LHCN-M2 (cell line): ENCODE data around the gene SECISBP2L. TPM values are rescaled to one million over a fixed set of nuclear protein-coding genes. Genes with fewer than 3 reads are reported as not detected.

Experiments used
- DNase-seq: peaks from one replicate; pipeline ENCODE4 v3.0.0-alpha.2; 2012; ENCODE audit warnings: low read depth
- total RNA-seq: library from RNA; depleted of rRNA; stranded (reverse); fragments of >200 nt; gene quantifications from 2 replicates; pipeline ENCODE4 v1.2.3, GENCODE V29; 2014

SECISBP2L gene
- total RNA-seq, 1 experiment from 2014 or later: 30.3 TPM

- DNase-seq: no peak
These were observed 30.4 kb downstream of the SECISBP2L start for GRCh38 chr15:49015896-49016295.

- no peak for DNase-seq
These were observed 46.9 kb downstream of the SECISBP2L start for GRCh38 chr15:48999314-48999713.

DNA sequence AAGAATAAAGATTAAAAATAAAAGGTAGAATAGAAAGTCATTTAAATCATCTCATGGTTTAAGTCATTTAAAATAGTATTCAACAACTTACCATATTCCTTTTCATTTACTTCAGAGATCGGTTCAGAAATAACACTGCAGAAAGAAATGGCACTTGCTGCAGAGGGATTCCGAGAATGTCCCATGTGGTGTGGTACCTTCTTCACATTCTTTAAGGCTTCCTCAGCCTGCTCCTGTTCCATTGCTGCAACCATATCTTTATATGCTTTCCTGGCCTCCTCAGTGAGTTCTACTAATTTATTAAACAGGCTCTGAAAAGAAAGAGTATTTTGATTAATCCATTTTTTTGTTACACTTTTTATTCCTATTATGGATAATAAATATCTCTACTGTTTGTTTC is 50.0 kb downstream of the SECISBP2L start:
- peak; percentile 9 for DNase-seq

DNA sequence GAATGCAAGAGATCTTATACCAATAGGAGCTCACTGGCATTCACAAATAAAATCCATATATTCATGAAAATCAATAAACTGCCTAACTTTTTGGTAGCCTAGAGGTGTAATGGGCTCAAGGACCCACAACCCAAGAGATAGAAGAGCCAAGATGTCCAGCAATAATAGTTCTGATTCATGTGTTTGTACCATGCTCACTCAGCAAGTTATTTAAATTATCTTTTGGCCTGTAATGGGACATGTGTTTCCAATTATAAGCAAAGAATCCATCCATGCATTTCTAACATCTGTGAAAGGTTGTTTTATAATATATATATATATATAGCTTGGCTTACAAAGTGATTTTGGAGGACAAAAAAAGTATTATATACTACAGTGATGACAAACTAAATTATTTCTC is 52.9 kb downstream of the SECISBP2L start:
- no peak for DNase-seq

DNA sequence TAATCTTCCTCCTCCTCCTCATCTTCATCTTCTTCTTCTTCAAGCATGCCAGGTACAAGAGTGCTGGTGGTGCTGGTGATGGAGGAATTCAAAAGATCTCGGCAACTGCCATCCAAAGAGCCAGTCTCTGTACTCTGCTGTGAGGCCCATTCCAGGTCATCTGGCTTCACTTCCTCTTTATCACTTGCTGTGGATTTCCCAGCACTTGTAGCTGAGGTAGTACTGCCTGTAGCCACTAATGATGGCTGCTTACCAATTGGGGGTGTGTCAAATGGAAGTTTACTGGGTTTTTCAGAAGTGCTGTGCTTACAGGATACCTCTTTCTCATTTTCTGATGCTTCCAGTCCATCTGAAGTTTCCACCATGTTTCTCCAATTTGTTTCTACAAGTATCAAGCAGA is 53.7 kb downstream of the SECISBP2L start:
- no peak for DNase-seq

DNA sequence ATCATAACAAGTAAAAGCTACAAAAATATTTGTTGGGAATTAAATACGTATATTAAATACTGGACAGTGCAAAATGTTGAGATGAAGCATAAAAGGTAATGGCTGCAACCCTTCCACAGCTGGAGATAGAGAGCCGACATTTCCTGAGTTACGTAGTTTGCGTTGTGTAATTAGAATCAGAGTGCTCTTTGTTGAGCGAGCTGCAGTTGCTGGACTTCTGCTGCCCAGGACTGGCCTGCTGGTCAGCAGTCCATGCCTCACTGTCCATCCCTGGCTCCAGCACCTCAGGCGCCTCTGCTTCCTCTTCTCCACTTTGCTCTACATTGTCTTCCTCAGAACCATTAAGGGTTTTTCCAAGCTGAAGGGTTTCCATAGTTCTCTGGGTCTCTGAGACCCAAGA is 54.1 kb downstream of the SECISBP2L start:
- no peak for DNase-seq

DNA sequence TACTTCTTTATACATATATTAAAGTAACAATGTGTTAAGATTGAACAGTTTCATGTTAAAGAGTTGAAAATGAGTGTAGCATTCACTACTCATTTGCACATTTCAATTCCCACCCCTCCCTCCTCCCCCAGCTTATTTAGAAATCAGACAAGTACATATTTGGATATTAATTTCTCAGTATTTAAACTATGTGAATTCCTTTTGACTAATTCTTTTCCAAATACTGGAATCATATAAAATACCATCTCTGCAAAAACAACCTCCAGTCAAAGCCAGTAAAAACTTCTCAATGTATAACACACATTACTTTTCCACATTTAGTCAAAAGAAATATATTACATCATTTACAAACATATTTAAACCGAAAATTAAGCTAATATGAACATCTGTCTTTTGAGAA is 57.1 kb downstream of the SECISBP2L start:
- DNase-seq: no peak

- no peak for DNase-seq
These were observed 59.1 kb downstream of the SECISBP2L start for GRCh38 chr15:48987142-48987541.

DNA sequence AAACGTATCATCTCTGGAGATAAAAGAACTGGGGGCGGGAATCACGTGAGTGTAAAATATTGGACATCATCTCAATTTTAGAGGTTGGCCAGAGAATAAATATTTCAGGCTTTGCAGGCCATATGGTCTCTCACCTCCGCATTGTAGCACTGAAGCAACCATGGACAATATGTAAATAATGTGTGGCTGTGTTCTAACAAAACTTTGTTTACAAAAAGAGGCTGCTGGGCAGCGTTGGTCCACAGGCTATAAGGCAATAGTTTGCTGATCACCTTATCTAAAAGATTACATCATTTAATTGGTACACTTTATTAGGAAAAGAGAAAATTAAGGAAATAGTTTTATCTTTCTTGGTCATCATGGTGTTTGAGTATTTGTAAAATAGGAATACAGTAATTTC is 60.0 kb downstream of the SECISBP2L start:
- DNase-seq: no peak

GRCh38 chr15:48985516-48985915 is 60.7 kb downstream of the SECISBP2L start:
- no peak for DNase-seq

- DNase-seq: no peak
These were observed 61.4 kb downstream of the SECISBP2L start for GRCh38 chr15:48984811-48985352.

GRCh38 chr15:48984021-48984710 is 62.1 kb downstream of the SECISBP2L start:
- no peak for DNase-seq

DNA sequence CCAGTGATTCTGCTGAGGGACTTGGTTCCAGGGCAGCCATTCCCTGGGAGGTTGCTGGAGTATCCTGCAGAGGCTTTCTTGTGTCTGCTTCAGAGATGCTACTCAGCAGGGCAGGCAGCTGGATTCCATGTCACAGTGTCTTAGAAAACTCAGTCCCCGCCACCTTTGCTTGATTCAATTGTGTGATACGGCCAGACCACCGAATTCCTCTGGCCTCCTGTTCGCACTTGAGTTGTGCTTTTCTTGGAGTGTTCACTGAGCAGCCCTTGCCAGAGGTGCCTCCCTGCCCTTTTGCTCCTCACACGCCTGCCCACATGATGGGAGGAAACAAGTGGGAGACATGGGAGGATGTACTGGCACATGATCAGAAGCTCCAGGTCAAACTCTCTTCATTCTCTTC is 62.9 kb downstream of the SECISBP2L start:
- DNase-seq: no peak

DNA sequence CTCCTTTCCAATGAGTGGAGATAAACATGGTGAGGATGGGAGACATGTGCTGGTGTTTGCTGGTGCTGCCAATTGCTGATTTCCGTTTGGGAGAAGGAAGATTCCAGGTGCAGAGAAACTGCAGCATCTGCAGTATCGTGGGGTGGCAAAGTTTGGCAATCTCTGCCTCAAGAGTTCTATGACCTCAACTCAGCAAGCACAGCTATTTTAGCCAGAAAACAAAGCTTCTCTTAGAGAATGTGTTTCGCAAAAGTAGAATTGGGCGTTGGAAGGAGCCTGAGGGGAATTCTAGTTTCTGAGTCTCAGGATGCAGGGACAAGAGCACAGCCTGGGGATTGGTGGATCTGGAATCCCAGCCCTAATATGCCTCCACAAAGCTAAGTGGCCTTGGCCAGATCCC is 64.3 kb downstream of the SECISBP2L start:
- peak; percentile 9 for DNase-seq

DNA sequence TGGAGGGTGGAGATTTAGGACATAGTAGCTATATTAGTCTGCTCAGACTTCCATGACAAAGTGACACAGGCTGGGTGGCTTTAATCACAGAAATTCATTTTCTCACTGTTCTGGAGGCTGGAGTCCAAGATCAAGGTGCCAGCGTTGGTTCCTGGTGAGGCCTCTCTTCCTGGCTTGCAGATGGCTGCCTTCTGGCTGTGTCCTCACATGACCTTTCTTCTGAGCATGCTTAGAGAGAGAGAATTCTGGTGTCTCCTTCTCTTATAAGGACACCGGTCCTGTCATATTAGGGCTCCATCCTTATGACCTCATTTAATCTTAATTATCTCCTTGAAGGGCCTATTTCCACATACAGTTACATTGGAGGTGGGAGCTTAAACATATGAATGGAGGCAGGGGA is 67.6 kb downstream of the SECISBP2L start:
- no peak for DNase-seq

DNA sequence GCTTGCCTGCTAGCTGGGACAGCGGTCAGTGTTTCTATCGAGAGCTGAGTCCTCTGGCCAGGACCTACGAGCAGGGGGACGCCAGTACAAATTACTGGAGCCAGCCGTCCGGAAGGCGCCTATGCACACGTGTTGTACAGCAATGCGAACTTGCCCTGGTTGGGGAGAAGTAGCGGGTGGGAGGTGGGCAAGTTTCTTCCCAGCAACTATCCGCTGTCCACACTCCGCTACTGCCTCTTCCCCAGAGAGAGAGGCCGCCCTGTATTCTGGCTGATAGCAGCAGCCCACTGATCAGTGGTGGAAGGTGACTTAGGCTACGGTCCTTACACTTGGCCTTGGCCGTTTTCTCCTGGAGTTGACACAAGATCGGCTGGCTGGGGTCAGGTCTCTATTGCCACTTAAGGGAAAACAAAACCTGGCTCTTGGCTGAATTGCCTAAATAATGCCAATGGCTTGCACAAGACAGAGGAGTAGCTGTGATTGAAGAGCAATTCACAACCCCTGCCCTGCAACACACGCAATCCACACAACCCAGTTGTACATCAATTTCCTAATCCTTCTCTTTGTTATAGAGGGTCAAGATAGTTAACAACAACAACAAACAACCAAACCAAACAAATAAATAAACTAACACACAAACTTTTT is 69.7 kb downstream of the SECISBP2L start:
- DNase-seq: no peak

DNA sequence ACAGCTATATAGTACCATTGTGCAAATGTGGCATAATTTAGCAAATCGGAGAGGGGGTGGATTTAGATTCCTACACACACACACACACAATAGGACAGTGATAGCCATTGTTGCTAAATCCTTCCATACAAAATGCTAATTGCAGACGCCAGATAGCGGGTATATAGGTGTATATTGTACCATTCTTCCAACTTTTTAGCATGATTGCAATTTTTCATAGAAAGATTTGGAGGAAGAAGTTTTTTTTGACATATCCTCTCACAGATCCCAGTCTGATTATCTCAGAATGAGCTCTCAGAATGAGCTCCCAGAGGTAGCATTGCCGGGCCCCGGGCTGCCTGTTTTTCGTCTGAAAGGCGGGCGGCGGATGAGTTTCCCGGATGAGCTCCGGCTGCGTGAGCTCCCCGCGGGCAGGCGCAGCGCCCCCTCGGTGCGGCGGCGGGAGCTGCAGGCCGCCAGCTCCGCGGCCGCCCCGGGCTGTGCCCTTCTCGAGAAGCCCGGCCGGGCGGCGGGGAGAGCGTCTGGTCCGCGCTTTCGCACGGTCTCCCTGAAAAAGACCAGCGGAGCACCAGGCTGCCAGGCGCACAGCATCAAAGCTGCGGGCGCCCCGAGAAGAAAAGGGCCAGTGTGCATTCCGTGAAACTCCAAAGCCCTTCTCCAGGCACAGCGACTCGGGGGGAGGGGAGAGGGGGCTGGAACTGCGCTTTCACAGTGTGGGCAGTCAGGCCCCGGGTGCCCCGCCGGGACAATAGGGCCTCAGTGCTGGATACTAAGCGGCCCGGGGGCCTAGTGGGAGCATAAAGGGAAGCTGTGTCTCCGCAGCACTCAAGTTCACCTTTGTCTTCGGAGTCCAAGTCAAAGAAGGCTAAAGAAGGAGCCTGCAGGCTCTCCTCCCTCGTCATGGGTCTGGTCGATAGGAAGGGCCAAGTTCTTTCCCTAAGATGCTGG is 70.5 kb downstream of the SECISBP2L start:
- DNase-seq: peak; percentile 80

DNA sequence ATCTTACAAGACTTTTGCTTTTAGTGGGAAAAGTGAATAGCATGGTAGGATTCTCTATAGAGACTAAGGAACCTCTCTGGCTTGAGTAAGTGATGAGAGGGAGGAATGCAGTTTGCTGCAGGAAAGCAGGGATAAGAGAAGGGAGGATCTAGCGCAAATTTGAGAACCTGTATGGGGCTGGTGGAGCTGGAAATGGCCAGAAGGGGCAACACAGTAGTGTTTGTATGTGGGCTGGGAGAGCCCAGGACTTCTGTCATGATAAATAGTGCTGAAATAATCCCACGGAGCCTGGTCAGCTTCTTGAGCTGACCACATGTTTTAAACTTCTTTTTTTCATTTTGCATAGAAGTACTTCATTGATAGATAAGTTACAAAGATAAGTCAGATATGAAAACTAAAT is 71.4 kb downstream of the SECISBP2L start:
- peak; percentile 19 for DNase-seq

DNA sequence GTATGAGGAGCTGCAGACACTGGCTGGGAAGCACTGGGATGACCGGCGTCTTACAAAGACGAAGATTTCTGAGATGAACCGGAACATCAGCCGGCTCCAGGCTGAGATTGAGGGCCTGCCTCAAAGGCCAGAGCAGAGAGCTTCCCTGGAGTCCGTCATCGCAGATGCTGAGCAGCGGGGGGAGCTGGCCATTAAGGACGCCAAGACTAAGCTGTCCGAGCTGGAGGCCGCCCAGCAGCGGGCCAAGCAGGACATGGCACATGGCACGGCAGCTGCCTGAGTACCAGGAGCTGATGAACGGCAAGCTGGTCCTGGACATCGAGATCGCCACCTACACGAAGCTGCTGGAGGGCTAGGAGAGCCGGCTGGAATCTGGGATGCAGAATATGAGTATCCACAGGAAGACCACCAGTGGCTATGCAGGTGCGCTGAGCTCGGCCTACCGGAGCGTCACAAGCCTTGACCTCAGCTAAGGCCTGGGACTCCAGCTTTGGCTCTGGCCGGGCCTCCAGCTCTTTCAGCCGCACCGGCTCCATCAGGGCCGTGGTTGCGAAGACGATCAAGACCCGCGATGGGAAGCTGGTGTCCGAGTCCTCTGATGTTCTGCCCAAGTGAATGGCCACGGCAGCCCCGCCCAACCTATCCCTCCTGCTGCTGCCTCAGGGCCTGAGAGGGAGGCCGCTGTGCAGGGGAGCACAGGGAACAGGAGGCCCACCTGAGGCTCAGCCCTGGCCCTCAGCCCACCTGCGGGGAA is 73.3 kb downstream of the SECISBP2L start:
- no peak for DNase-seq

DNA sequence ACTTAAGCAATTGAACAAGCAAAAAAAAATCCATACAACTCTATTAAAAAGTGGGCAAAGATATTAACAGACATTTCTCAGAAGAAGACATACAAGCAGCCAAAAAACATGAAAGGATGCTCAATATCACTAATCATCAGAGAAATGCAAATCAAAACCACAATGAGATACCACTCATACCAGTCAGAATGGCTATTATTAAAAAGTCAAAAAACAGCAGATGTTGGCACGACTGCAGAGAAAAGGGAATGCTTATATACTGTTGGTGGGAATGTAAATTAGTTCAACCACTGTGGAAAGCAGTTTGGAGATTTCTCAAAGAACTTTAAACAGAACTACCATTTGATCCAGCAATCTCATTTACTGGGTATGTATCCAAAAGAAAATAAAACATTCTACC is 75.3 kb downstream of the SECISBP2L start:
- DNase-seq: peak; percentile 43

GRCh38 chr15:48968066-48968465 is 78.2 kb downstream of the SECISBP2L start:
- DNase-seq: no peak
